OCI-LY1 (cell line): ENCODE data around the gene GABRQ.

Experiments
- H2AFZ ChIP-seq: fragments of 200-600 bp; sonication (generic), shearing (Covaris generic); 2 replicates; pipeline ENCODE4 v1.6.0; 2014; ENCODE audit warnings: antibody characterized with exemption, mild to moderate bottlenecking, low read length
- H3F3A ChIP-seq: fragments of 200-600 bp; sonication (generic), shearing (Covaris generic); 2 replicates; pipeline ENCODE4 v1.6.0; 2014; ENCODE audit warnings: mild to moderate bottlenecking, antibody characterized with exemption, low read length, moderate library complexity; ENCODE audit not compliant: insufficient read depth
- H3K27ac ChIP-seq: fragments of 200-600 bp; sonication (generic); 2 replicates; pipeline ENCODE4 v1.5.1; 2014; ENCODE audit warnings: low read length, mixed run types, mild to moderate bottlenecking, low read depth; ENCODE audit not compliant: poor library complexity, severe bottlenecking
- H3K27me3 ChIP-seq: fragments of 200-600 bp; sonication (generic); 2 replicates; pipeline ENCODE4 v1.6.0; 2014; ENCODE audit warnings: antibody characterized with exemption, mild to moderate bottlenecking, low read length, moderate library complexity; ENCODE audit not compliant: insufficient read depth
- H3K36me3 ChIP-seq: fragments of 200-600 bp; sonication (generic); 2 replicates; pipeline ENCODE4 v1.6.1; 2014; ENCODE audit warnings: mild to moderate bottlenecking, antibody characterized with exemption, low read length, moderate library complexity, mixed read lengths; ENCODE audit not compliant: insufficient read depth
- H3K4me1 ChIP-seq: fragments of 200-600 bp; sonication (generic); 2 replicates; pipeline ENCODE4 v1.5.1; 2014; ENCODE audit warnings: mild to moderate bottlenecking, low read length, moderate library complexity; ENCODE audit not compliant: insufficient read depth, severe bottlenecking
- H3K4me2 ChIP-seq: fragments of 200-600 bp; sonication (generic), shearing (Covaris generic); 2 replicates; pipeline ENCODE4 v1.6.1; 2014; ENCODE audit warnings: low read length
- H3K4me3 ChIP-seq: fragments of 200-600 bp; sonication (generic); 2 replicates; pipeline ENCODE4 v1.5.1; 2014; ENCODE audit warnings: low read length, low read depth, mild to moderate bottlenecking, mixed read lengths; ENCODE audit not compliant: poor library complexity, severe bottlenecking
- H3K79me2 ChIP-seq: fragments of 200-600 bp; shearing (Covaris generic); 2 replicates; pipeline ENCODE4 v1.6.1; 2016; ENCODE audit warnings: mixed run types, low read length, mixed read lengths; ENCODE audit not compliant: insufficient read depth
- H3K9ac ChIP-seq: fragments of 200-600 bp; sonication (generic), shearing (Covaris generic); 2 replicates; pipeline ENCODE4 v1.6.1; 2014; ENCODE audit warnings: mild to moderate bottlenecking, low read length, mixed read lengths
- H3K9me2 ChIP-seq: fragments of 200-600 bp; sonication (generic), shearing (Covaris generic); 2 replicates; pipeline ENCODE4 v1.6.1; 2014; ENCODE audit warnings: low read depth, mild to moderate bottlenecking, low read length, mixed read lengths
- H3K9me3 ChIP-seq: fragments of 200-600 bp; shearing (Covaris generic); 2 replicates; pipeline ENCODE4 v1.6.1; 2014; ENCODE audit warnings: low read length, mixed read lengths
- H4K20me1 ChIP-seq: fragments of 200-600 bp; sonication (generic), shearing (Covaris generic); 2 replicates; pipeline ENCODE4 v1.6.0; 2016; ENCODE audit warnings: mild to moderate bottlenecking, low read length; ENCODE audit not compliant: insufficient read depth
- CTCF ChIP-seq: fragments of 200-600 bp; sonication (generic), shearing (Covaris generic); IDR thresholded peaks from 2 replicates; pipeline ENCODE4 v1.5.1; 2017; ENCODE audit warnings: mild to moderate bottlenecking, antibody characterized with exemption, low read length, moderate library complexity, mixed read lengths
- EZH2 ChIP-seq: fragments of 200-600 bp; sonication (generic), shearing (Covaris generic); IDR thresholded peaks from 2 replicates; pipeline ENCODE4 v1.8.0; 2017; ENCODE audit warnings: borderline replicate concordance, mixed run types, mild to moderate bottlenecking, antibody characterized with exemption, low read length, moderate library complexity, mixed read lengths

Gene GABRQ

GRCh38 chrX:152656087-152656486, 18.4 kb downstream of the GABRQ start:
- Histone ChIP-seq H3K9me2 (no peaks in the 10 kb centered on the region), H3K4me1 (no peaks in the 10 kb centered on the region), H3K9ac (no peak overlapping the region), H3K27ac (no peak overlapping the region), H3K4me3 (no peak overlapping the region), H2AFZ (no peak overlapping the region), H3K9me3 (no peaks in the 10 kb centered on the region), H3K4me2 (no peak overlapping the region), H4K20me1 (no peaks in the 10 kb centered on the region), H3K36me3 (no peaks in the 10 kb centered on the region), H3F3A (no peaks in the 10 kb centered on the region), H3K79me2 (no peaks in the 10 kb centered on the region), H3K27me3 (no peaks in the 10 kb centered on the region)
- no peak for TF ChIP-seq EZH2
- TF ChIP-seq CTCF = no peak

- Histone ChIP-seq H3K4me3 (no peak overlapping the region), H3K27me3 (no peaks in the 10 kb centered on the region), H2AFZ (no peak overlapping the region), H3K36me3 (no peaks in the 10 kb centered on the region), H3K9ac (no peak overlapping the region), H3K27ac (no peak overlapping the region), H3K9me2 (no peaks in the 10 kb centered on the region), H4K20me1 (no peaks in the 10 kb centered on the region), H3K9me3 (no peaks in the 10 kb centered on the region), H3K79me2 (no peaks in the 10 kb centered on the region), H3K4me2 (no peak overlapping the region), H3F3A (no peaks in the 10 kb centered on the region), H3K4me1 (no peaks in the 10 kb centered on the region)
- TF ChIP-seq EZH2 (no peak), CTCF (no peak)
These were observed 19.2 kb downstream of the GABRQ start for GRCh38 chrX:152656890-152657289.

- H3K9me2 ChIP-seq = no peaks in the 10 kb centered on the region
- no peak overlapping the region for H2AFZ ChIP-seq
- H3K4me2 ChIP-seq = no peak overlapping the region
- no peak overlapping the region for H3K4me3 ChIP-seq
- no peaks in the 10 kb centered on the region for H3K9me3 ChIP-seq
- no peak overlapping the region for H3K27ac ChIP-seq
- H3K36me3 ChIP-seq = no peaks in the 10 kb centered on the region
- H3F3A ChIP-seq = no peaks in the 10 kb centered on the region
- H4K20me1 ChIP-seq = no peaks in the 10 kb centered on the region
- H3K79me2 ChIP-seq = no peaks in the 10 kb centered on the region
- no peaks in the 10 kb centered on the region for H3K4me1 ChIP-seq
- TF ChIP-seq EZH2 = no peak
- peak; percentile 34; the same call in 1 of the 2 replicates for TF ChIP-seq CTCF
- no peaks in the 10 kb centered on the region for H3K27me3 ChIP-seq
- H3K9ac ChIP-seq = no peak overlapping the region
These were observed 20.6 kb downstream of the GABRQ start for GRCh38 chrX:152658302-152658701.
